GM21528 (cell line): ENCODE measurements around the gene ATP11A.

Source experiments
- ATAC-seq: cut with Tn5 transposase; IDR thresholded peaks from one replicate; pipeline ENCODE4 v1.9.1; 2021; ENCODE audit warnings: mild to moderate bottlenecking, moderate library complexity; ENCODE audit not compliant: unreplicated experiment, low FRiP score

ATP11A gene

DNA sequence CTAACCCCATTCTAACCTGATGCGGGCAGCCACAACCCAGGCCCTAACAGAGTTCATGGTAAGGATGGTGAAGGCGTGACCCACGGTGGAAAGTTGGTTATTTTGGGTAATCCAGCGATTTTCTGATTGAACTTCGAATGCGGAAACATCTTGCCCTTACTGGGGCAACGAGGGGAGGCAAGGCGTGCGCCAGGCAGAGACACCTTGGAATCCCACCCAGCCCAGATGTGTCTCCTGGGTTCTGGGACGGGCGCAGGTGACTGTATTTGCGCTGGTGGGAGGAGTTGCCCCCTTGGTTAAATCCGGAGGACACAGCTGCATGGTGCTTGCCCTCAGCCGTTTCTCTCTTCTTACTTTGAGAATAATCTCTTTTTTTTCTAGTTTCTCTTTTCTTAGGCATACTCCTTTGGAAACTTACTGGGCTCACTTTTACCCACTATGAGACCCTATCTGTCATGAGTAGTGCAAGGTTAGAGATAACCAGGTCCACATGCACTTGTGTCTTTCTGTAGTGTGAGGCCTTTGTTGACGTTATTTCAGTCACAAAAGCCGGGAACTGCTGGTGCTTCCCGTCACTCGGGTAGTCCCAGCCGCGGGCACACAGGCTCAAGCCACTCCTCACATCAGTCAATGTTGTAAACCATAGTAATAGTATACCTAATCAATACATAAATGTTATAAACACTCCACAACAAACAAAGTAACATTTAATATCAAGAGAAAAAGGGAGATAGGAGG is 81.5 kb downstream of the ATP11A start:
- ATAC-seq = no peak

DNA sequence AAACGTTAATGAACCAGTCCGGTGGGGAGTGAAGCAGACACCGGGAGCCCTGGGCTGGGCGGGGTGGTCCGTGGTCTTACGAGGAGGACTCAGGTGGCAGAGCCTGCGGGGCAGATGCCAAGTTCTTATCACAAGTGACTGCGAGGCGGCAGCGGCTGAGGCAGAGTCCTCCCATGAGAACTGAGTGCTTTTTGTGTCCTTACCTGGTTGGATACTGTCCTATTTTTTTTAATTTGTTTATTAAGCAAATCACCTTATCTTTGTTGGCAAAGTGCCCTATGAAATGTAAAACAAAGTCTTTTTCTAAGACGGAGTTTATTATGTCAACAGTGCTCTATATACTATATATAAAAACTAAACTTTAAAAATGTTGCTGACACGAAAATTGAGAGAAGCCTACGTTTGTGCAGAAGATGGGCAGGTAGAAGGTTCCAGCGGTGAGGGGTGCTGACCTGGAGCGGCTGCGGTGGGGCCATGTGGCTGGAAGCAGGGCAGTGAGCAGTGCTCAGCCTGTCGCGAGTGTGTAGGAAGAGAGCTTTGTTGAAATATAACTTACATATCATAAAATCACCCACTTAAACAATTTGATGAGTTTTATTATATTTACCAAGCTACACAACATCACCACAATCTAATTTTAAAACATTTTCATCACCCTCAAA is 82.2 kb downstream of the ATP11A start:
- ATAC-seq = no peak

DNA sequence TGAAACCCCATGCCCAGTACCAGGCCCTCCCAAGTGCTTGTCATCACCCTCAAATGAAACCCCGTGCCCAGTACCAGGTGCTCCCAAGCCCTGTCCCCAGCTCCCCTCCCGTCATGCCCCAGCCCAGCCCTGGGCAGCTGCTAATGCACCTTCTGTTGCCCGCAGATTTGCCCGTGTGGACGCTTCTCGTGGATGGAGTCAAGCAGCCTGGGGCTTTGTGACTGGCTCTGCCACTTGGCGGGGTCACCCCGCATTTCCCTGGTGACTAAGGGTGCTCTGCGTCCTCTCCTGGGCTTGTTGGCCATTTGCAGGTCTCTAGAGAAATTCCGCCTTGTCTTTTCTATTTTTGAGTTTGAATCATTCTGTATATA is 82.7 kb downstream of the ATP11A start:
- no peak for ATAC-seq

DNA sequence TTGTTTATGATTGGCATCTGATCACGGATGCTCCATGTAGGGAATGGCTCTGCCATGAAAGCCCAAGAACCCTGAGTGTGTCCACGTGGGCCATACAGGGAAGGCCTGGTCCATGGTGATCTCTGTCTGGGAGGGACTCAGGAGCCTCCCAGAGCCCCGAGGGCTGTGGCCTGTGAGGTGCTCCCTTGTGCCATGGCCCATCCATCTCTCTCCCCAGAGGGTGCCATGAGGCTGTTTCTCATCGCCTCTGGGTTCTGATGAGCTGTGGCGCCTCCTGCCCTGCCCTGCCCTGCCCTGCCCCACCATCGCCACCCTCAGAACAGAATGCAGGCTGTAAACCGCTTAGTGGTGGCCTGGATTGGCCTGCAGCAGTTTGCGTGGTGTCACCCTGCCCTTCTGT is 83.1 kb downstream of the ATP11A start:
- ATAC-seq = no peak

DNA sequence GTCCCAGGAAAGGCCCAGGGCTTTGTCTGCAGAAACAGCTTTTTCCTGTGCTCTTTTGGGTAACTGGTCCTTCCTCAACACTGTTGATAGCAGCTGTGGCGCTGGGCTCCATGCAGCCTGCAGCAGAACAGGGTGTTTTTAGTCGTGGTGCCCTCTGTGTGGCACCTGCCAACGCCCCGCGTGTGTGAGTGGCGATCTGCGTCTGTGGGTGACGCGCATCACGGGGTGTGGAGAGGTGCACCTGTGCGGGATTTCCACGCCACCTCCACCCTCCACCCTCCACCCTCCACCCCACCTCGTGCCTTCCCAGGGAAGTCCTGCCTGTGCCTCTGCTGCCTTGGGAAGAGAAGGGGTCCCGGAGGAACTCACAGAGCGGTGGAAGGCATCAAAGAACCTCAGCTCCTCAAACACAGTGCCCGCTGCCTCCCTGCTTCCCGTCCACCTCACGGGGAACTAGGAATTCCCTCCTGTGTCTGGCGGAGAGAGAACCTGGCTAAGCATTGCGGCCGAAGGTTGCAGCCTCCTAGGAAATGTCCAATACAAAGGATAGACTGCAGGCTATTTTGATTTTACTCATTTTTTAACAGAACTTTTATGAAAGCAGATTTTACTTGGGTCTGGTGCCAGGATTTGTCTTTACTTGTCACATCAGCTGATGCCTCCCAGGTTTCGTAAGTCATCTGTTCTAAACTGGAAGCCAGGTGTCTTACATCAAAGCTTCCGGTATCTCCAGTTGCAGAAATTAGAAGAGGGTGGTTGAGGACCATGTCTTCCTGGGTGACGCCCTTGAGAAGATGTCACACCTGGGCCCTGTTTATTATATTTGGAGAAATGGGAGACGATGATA is 84.0 kb downstream of the ATP11A start:
- ATAC-seq = no peak

DNA sequence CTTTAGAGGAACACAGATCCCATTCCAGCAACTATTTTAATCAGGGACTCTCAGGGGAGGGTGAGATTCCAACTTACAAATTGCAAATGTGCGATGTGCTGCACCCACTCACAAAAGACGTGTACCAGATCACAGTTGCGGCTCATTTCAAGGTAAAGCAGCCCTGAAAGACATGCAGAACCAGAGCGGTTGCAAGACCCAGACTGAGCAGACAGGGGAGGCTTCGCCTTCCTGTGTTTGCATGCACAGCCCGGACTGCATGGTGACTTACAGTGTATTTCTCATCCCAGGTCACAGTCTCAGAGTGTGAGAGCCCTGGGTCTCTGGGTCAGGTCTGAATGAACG is 84.6 kb downstream of the ATP11A start:
- no peak for ATAC-seq

DNA sequence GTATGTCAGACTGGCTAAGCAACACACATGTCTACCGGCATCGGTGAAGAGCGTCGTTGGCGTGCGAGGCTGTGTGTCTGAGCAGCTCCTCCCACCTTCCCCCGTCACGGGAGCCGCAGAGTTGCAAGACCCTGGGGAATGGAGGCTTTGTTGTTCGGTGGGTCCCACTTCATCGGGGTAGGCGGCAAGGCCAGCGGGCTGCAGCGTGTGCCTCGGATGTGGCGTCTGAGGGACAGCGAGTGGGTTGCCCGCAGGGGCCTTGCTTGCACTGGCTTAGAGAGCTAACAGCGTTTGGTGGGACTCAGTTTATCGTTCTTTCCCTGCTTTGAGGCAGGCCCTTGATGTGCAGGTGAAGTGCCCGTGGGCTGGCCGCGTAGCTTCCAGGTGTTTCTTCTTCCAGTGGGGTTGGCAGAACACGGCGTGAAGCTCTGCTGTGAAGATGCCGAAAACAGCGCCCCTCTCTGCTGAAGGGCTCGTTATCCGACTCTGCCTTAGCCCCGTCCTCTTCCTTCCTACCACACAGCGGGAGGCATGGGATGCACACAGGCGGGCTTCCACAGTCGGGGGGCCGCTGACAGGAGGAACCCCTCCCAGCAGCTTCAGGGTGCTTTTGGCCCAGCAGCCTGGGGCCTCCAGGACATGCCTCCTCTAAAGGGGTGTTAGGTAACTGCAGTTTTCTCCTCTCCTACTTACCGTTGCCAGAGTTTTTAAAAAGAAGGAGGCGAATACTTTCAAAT is 85.2 kb downstream of the ATP11A start:
- ATAC-seq = no peak

DNA sequence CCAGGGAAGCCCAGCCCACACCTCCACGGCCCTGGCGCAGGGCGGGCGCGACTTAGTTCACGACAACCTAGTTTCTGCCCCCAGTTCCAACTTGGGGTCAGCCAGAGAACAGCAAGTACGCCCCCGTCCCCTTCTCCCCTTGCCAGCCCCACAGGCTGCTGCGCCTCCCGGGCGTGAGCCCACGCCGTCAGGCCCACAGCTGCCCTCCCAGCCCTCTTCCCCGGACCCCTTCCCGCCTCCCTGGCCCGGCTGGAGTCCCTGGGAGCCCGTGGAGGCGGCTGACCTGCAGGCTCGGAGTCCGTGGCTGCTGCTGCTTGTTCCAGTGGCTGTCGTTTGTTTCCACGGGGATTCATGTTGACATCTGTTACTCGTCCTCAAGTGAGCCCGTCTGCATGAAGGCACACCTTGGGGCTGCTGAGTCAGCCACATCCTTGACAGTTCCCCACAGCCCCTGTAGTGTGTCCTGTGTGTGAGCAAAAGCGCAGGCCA is 86.0 kb downstream of the ATP11A start:
- ATAC-seq = no peak

DNA sequence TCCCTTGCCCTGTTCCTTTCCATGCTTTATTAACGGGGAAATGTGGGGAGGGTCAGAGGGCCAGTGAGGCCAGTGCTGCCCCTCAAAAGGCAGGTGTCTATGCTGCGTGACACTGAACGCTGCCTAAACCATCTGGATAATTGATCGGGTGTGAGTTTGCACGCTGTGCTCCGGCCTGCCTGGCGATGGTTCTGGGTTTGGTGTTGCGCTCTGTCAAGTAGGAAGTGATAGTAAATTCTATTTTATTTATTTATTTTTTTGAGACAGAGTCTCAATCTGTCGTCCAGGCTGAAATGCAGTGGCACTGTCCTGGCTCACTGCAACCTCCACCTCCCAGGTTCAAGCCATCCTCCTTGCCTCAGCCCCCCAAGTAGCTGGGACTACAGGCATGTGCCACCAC is 86.5 kb downstream of the ATP11A start:
- no peak for ATAC-seq

DNA sequence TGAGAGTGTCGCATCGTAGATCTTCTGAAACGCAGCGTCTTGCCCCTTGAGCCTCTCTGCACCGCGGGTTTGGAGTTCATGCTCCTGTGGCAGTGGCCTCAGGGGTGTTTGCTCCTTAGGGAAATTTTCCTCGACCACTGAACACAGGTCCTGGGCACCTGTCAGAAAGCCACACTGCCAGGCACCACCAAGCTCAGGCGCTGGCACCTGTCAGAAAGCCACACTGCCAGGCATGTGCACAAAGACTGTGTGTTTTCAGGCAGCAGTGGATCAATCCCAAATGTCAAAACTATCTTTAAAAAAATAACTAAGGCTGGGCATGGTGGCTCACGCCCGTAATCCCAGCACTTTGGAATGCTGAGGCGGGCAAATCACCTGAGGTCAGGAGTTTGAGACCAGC is 87.1 kb downstream of the ATP11A start:
- ATAC-seq = no peak

DNA sequence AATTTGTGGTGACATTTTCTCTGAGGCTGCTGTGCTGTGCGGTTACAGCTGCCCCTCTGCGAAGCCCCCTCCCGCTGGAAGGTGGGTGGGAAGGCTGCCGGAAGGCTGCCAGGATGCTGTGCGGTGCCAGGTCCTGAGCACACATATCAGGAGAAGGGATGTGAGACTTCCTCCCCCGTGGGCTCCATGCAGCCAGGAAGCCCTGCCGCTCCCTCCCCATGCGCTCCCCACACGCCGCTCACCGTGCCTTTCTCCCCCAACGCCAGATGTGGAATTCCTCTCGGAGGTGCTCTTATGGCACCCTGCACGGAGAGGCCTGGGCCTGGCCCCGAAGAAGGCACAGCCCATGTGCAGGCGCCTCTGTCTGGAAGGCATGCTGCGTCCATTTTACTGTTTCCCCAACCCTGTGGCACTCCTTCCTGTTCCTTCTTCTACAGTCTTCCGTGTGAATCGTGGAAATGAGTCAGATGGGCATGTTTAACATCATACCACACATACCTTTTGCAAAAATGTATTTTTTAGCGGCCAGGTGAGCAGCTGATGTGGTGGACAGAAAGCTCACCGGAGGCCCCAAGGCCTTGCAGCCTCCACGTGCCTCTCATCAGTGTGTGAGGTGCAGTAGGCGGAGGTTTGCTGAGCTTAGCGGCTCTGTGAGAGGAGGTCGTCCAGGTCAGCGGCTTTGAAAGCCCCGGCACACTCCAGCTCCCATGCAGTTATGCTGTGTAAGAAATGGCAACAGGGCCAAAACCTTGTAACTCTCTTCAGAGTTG is 88.0 kb downstream of the ATP11A start:
- no peak for ATAC-seq

DNA sequence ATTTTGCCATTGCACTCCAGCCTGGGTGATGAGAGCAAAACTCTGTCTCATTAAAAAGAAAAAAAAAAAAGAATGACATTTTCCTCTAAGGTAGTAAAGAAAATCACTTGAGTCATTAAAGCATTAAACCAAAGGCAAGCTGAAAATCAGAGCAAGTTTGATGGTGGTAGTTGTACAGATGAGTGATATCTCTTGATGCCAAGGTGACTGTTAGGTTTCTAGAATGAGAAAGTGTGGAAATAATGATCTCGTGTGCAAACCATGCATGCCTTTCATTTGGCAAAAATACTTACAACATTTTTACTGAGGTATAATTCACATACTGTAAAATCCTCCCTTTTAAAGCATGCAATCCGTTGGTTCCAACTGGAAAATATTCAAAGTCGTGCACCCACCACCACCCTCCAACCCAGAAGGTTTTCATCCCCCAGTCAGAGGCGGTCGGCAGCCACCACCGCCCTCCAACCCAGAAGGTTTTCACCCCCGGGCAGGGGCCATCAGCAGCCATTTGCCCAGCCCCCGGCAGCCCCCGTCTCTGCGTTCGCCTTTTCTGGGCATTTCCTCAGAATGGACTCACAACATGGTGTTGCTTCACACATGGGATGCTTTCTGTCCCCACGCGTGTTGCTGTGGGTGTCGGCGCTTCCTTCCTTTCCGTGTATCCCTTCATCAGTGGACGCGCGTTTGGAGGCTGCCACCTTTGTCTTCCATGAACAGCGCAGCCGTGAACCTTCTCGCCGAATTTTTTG is 90.2 kb downstream of the ATP11A start:
- no peak for ATAC-seq

DNA sequence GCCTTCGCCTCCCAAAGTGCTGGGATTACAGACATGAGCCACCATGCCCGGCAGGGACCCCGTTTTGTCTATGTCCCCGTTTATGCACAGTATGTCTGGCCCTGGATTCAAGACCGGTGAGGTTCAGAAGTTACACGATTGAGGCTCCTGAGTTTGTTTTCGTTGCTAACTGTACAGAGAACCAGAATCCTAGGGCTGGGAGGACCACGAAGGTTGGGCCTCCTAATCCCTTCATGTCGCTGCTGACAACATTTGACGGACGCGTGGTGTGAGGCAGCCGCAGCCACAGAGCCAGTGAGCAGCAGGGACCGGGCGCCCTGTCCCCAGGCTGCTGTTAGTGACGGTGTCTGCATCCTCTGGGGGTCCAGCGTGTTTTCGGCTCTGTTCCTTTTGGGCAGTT is 91.4 kb downstream of the ATP11A start:
- ATAC-seq = no peak

DNA sequence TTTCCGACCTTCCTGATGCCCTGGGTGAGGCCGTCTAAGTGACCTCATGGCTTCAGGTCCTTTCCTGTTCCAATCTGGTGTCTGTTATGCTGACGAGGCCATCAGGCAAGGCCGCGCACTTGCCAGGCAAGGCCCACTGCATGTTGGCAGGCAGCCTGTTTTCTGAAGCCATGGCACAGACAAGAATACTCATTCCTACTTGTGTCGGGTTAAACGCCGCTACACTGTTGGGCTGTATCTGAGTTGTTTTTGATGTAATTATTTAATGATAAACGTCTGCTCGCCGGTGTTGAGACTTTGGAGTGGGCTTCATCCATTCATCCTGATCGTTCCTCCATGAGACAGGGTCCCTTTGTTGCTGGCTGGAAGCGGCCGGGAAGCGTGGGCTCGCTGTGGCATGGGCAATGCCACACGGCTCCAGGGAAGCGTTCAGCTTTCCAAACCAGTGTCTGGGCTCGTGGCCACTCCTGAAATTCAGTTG is 92.1 kb downstream of the ATP11A start:
- no peak for ATAC-seq

DNA sequence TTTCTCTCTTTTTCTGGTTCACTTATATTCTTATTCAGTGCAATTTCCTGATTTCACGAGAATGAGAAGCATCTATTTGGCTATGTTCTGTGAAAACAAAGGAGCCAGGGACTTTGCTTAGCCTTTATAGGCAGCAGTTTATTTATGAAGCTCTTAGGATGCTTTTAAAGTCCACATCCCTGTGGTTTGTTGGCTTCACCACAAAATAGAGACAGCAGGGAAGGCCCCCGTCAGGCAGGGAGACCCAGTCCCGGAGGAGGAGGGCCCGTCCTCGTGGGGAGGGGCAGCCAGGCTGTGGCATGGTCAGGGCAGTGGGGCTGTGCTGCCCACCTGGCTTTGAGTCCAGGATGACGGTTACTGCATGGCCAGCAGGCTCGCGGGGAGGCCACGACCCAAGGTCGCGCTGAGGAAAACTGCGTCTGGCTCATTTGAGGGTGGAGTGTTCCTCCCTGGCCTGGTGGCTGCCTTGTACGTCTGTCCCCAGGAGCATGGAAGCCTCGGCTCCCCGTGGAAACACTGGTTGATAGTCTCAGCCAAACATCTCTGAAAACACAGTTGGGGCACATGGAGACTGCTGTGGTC is 92.7 kb downstream of the ATP11A start:
- ATAC-seq = no peak

DNA sequence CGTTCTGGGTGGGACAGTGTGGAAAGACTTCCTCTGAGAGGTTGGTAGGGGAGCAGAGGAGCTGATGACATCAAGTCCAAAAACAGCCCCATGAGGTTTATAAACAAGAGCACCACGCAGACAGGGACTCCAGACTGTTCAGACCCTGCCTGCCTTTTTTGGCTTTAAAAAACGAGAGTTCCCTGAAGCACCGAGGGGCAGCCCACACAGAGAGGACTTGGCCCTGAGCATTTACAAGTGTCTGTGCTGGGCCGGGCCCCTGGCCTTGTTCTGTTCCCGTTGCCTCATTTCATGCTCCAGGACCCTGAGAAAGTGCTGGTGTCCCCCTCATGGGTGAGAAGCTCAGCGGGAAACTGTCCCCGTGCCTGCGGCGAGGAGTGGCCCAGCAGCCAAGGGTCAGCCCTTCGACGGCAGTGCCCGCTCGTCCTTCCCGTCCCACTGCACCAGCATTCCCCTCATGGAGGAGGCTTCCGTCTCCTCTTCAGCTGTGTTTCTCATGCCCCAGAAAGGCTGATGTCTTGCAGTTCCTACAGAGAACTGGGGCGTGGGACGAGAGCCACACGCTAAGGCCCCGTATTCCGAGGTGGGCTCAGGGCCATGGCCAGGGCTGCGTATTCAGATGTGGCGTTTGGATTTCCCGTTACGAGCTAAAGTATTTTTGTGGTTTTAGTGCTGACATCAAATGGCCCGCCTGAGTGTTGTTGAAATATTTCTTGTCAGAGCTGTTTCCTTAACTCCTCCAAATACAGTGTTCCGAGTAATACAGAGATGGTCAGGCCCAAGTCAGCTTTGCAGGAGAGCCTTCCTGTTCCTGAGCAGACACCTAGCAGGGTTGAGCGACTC is 93.5 kb downstream of the ATP11A start:
- no peak for ATAC-seq

DNA sequence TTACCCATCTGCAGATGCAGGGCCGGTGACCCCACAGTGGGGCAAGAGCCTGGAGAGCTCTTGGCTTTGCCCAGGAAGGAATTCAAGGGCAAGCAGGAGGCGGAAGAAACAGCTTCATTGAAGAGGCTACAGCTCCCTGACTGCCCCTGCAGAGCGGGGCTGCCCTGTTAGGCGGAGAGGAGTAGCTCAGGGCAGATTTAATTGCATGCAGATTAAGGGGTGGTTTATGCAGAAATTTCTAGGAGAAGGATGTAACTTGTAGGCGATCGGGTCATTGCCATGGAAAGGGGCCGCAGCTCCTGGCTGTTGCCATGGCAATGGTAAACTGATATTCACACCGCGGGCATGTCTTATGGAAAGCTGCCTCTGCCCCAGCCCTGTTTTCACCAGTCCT is 94.1 kb downstream of the ATP11A start:
- ATAC-seq = no peak
